Measurements from ENCODE around the gene CACNA2D3.

The CACNA2D3 gene

DNA sequence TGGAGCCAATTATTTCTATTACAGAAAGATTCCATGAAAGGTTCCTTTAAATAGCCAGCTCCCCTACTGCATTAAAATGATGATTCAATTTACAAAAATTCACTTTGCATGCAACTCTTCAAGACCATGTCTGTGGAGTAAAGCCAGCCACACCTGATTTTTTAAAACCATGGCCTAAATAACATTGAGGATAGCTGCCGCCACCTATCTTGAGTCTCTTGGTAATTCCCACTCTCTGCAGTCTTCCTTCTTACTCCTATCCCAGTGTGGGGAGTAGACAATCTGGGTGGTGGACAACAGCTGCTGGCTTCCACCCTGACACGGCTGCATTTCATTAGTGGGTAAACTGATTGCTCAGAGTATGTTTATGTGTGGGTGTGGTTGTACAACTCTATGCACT is 794.8 kb downstream of the CACNA2D3 start:
- TF ChIP-seq JUND (IDR thresholded peaks at IDR 0.05; ENCODE audit: low read depth), result no peak
- DNase-seq (ENCODE audit: low read depth in 1 of 2, low spot score in 1 of 2), result no peak
- in situ Hi-C loops (cut with HindIII; ENCODE audit: low pct_unique_long_range_greater_than_20kb, low sequenced_read_pairs), result no loop called here

DNA sequence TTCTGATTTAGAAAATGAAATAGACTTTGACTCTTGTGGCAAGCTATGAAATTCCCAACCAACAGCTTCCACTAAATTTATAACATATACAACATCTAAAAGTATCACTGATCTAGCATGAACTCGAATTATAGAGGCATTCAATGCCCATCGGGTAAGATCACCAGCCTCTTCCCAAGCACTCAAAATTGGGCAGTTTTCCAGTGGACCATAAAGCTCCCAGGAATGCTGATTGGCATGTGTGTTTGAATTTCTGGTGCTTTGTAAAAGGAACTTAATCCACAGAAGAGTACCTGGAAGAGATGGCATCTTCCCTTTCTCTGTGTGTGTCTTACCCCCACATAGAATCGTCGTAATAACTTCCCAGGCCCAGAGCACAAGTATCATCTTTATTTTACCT is 795.5 kb downstream of the CACNA2D3 start:
- in situ Hi-C loops (cut with HindIII; ENCODE audit: low pct_unique_long_range_greater_than_20kb, low sequenced_read_pairs), result no loop called here

DNA sequence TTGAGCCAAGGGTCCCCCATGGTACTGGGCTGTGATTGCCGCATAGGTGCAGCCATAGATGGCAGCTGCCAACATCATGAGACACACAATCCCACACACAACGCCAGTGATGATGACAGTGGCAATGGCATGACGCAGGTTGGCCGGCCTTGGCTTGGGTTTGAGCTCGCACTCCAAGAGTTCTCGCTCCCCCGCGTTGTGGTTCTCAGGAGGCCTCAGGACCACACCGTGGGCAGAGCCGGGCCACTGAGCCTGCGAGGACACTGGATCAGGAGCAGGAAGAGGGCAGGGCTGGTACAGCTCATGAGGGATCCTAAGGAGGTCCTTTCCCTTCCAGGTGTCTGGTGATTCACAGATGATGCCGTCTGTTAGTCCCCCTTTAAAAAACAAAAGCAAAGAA is 796.2 kb downstream of the CACNA2D3 start:
- no peak for TF ChIP-seq JUND (IDR thresholded peaks at IDR 0.05; ENCODE audit: low read depth)

More for the DNA sequence above, 795.5 kb downstream of the CACNA2D3 start:
- no peak for DNase-seq (ENCODE audit: low read depth in 1 of 2, low spot score in 1 of 2)
- no peak for TF ChIP-seq JUND (IDR thresholded peaks at IDR 0.05; ENCODE audit: low read depth)

DNA sequence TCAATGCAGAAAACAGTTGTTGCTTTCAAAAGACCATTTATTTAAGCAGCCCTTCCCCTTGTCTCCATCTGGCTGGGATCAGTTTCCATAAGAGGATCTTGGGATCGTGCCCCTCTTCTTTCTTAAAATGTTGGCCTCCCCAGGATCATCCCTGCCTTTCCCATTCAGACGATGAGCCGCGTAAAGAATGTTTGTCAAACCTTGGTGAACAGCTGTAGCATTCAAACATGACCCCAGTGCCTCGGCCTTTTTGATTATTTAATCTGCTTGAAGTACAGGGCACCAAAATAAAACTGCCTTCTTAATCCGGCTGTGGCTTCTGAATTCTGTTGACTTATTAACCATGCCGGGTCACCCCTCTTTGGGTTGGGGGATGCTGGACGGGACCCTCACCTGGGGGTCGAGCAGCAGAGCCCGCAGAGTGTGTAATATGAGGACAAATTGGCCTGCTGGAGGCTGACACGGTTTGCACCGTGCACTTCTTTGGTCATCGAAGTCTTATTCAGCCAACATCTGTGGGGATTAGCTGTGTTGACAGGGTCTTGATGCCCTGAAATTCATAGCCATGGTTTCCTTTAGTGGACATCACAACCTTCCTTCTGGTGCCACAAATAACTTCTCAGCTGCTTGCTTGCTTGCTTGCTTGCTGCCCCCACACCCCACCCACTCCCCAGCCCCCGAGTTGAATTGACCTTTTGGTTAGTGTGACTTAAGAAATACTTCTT is 805.9 kb downstream of the CACNA2D3 start, which contains the start of gene LRTM1:
TSS of gene LRTM1 (minus strand) at position 14 of the 725 bp plus-strand sequence. CDS start 148 bp downstream, outside the sequence.
- TF ChIP-seq JUND (IDR thresholded peaks at IDR 0.05; ENCODE audit: low read depth), result no peak
- in situ Hi-C loops (cut with HindIII; ENCODE audit: low pct_unique_long_range_greater_than_20kb, low sequenced_read_pairs), result no loop called here
- DNase-seq (ENCODE audit: low read depth in 1 of 2, low spot score in 1 of 2), result no peak

More for the DNA sequence above, 796.2 kb downstream of the CACNA2D3 start:
- no peak for DNase-seq (ENCODE audit: low read depth in 1 of 2, low spot score in 1 of 2)
- in situ Hi-C loops (cut with HindIII; ENCODE audit: low pct_unique_long_range_greater_than_20kb, low sequenced_read_pairs), result no loop called here

DNA sequence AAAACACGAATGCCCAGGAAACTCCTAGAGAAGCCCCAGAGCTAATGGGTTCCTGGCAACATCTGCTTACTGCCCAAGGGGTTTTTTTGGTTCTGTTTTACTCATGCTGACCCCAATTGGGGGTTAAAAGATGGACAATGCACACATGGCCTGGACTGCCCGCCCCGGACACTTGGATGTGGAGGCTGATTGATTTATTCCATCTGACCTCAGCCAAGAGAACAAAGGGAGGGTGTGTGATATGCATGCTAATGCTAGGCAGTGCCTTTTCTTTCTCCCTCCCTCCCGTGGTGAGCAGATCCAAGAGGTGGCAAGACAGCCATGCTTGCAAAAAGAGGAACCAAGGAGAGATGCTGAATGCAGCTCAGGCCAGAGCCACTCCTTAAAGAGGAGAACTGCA is 808.8 kb downstream of the CACNA2D3 start:
- TF ChIP-seq JUND (IDR thresholded peaks at IDR 0.05; ENCODE audit: low read depth), result no peak
- in situ Hi-C loops (cut with HindIII; ENCODE audit: low pct_unique_long_range_greater_than_20kb, low sequenced_read_pairs), result no loop called here
- no peak for DNase-seq (ENCODE audit: low read depth in 1 of 2, low spot score in 1 of 2)

DNA sequence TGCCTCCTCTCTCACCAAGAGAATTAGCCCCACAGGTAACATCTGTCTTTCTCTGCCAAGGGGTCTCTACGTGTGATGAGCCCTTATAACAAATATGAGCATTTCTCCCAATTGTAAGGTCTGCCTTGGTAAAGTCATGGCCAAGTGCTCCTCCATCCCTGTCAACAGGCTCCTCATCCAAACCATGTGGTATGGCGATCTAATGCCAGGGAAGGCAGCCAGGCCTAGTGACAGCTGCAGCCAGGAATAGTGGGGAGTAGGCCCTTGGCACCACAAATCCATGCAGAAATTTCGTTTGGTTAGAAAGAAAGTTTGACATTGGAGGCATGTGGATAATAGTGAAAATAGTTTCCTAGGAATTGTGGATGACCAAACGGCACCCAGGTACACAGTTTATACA is 810.3 kb downstream of the CACNA2D3 start:
- TF ChIP-seq JUND (IDR thresholded peaks at IDR 0.05; ENCODE audit: low read depth), result no peak
- in situ Hi-C loops (cut with HindIII; ENCODE audit: low pct_unique_long_range_greater_than_20kb, low sequenced_read_pairs), result no loop called here
- no peak for DNase-seq (ENCODE audit: low read depth in 1 of 2, low spot score in 1 of 2)

DNA sequence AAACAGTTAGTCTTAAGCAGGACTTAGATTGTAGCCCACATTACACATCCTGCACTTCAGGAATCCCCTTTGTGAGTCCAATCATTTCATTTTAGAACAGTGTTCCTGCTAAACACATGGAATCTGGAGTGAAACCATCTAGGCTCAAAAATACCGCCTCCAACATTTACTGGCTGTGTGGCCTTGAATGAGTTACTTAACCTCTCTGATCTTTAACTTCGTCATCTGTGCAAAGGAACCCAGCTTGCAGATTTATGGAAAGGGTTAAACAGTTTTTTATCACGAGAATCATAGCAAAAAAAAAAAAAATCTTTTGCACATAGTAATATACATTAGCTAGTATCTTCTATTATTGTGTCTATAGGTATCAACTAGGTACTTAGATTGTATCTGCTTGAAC is 813.5 kb downstream of the CACNA2D3 start:
- no peak for DNase-seq (ENCODE audit: low read depth in 1 of 2, low spot score in 1 of 2)
- no peak for TF ChIP-seq JUND (IDR thresholded peaks at IDR 0.05; ENCODE audit: low read depth)
- in situ Hi-C loops (cut with HindIII; ENCODE audit: low pct_unique_long_range_greater_than_20kb, low sequenced_read_pairs), result no loop called here

DNA sequence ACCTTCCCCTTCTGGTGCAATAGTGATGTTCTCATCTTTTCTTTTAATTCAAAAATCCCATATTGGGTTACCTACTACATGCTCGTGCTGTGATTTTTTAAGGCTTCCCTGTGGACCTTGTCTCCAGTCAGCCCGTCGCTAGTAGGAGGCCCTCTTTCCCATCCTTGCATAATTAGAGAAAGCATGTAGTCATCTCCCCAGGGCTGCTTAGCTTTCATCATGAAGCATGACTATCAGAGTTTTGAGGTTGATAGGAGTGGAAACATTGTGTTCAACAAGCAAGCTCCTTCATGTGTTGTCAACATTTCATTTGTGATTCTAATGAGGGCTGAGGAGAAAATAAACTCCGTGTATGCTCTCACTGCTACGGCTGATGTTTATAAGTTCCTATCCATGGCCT is 814.2 kb downstream of the CACNA2D3 start:
- in situ Hi-C loops (cut with HindIII; ENCODE audit: low pct_unique_long_range_greater_than_20kb, low sequenced_read_pairs), result no loop called here
- TF ChIP-seq JUND (IDR thresholded peaks at IDR 0.05; ENCODE audit: low read depth), result no peak
- no peak for DNase-seq (ENCODE audit: low read depth in 1 of 2, low spot score in 1 of 2)

DNA sequence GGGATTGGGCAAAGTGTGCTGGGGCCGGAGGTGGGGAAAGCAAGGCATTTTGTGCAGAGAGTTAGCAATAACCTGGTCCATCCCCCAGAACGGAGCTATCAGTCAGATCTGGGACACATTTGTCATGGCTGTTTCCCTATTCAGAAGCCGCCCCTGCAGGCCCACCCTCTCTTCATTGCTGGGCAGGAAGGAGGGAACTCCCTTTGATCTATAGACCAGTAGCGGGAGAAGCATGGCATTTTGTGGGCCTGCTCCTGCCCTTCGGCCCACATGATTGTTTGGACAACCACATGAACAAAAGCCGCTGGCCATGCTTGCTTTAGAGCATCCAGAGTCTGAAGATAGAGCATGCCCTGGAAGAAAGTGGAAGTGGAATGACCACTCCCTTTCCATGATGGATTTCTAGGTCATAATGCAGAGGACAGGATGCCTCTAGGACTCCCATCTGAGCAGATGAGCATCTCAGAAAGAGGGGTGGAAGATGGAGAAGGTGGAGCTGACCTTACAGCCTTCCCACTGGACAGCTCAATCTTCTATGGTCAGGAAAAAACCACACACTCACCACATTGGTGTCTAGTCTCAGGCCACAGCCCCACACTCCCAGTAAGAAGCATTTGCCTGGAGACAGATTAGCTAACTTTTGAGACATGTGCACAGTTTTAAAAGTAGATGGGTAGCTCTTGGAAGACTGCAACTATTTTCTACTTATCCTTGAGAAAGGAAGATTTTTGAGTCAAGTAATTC is 817.4 kb downstream of the CACNA2D3 start:
- TF ChIP-seq JUND (IDR thresholded peaks at IDR 0.05; ENCODE audit: low read depth), result no peak
- no peak for DNase-seq (ENCODE audit: low read depth in 1 of 2, low spot score in 1 of 2)
- in situ Hi-C loops (cut with HindIII; ENCODE audit: low pct_unique_long_range_greater_than_20kb, low sequenced_read_pairs), result no loop called here

DNA sequence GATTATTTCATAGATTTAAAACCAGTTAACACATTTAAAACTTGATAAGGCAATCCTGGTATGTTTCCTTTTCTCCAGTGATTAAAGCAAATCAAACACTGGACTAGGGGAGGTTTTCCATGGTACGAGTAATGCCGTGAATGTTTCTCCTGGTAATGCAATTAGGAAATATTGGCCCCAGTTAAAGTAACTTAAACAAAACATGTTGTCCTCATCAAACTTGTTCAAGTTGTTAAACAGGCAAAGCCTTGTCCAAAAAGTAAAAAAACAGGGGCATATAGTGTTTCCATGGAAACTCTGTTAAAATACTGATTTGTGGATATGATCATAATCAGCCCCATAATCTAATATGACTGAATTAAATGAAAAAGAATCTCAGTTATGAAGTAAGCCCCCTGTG is 818.6 kb downstream of the CACNA2D3 start:
- in situ Hi-C loops (cut with HindIII; ENCODE audit: low pct_unique_long_range_greater_than_20kb, low sequenced_read_pairs), result no loop called here
- no peak for DNase-seq (ENCODE audit: low read depth in 1 of 2, low spot score in 1 of 2)
- no peak for TF ChIP-seq JUND (IDR thresholded peaks at IDR 0.05; ENCODE audit: low read depth)

DNA sequence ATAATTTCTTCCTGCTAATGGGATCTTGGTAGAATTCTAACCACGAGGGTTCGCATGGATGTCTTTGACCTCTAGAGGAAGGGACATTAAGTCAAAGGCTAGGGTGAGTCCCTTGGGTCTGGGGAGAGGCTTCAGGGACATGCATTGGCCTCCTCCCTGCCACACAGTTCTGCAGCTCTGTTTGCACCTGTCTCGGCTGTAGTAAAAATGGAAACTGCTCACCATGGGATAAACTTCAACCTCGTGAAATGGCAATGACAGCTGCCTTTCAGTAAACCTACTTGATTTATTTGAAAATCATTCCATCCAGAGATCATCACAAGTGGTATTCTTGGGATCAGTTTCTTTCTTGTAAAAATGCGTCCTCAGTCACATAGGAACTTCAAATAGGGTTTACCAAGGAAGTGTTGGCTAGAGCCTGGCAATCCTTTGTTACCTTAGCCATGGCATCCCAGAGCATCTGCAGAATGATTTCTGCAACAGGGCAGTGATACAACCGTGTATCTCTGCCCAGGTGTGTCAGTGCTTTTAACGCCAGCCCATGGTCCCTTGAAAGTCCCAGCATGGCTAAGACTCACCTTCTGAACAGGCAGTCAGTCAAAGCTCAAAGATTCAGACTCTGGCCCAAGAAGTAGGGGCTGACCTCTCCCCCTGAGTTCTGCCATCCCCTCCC is 819.5 kb downstream of the CACNA2D3 start:
- TF ChIP-seq JUND (IDR thresholded peaks at IDR 0.05; ENCODE audit: low read depth), result no peak
- in situ Hi-C loops (cut with HindIII; ENCODE audit: low pct_unique_long_range_greater_than_20kb, low sequenced_read_pairs), result no loop called here
- no peak for DNase-seq (ENCODE audit: low read depth in 1 of 2, low spot score in 1 of 2)

DNA sequence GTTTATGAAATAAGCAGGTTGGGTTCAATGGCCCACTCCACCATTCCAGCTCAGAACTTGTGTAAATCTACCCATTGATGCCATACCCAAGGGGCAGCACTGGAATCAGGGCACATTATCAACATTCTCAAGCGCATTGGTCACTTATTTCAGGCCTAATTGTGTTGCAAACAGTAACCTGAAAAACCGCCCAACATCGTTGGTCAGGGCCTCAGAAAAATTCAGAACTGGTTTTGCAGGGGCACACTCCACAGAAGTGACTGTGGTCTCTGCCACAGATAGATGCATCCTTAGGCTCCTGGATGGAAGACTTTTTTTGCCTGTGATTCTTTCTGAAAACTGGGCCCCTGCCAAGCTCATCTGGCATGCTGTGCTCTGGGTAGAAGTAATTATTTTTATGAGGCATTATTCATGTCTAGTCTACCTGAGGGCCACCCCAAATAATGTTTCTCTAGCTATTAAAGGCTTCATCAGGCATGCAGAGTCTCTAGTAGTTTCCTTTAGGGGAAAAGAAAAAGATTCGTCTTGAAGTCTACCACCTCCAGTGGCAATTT is 827.2 kb downstream of the CACNA2D3 start:
- no peak for TF ChIP-seq JUND (IDR thresholded peaks at IDR 0.05; ENCODE audit: low read depth)
- no peak for DNase-seq (ENCODE audit: low read depth in 1 of 2, low spot score in 1 of 2)
- in situ Hi-C loops (cut with HindIII; ENCODE audit: low pct_unique_long_range_greater_than_20kb, low sequenced_read_pairs), result no loop called here

All from T47D (cell line).